GM12878 (cell line): ENCODE data around the gene SKIC8. TPM values are rescaled to one million over a fixed set of nuclear protein-coding genes. Genes with fewer than 3 reads are reported as not detected.

ENCODE experiments used
- ATAC-seq: fragments of 200-7000 bp; cut with Tn5 transposase; 3 replicates; pipeline ENCODE4 v1.9.1; 2020; ENCODE audit warnings: mild to moderate bottlenecking, moderate library complexity
- BruUV-seq: library from RNA; stranded (reverse); fragments of 400-500 nt; replicated peaks from 2 replicates; lab custom pipeline; 2021; lab: Mats Ljungman, UMichigan
- CTCF ChIA-PET: fragments of 300-600 bp; sonication (Branson Sonifier 250); formaldehyde crosslinking; extraction: SDS; loops from one replicate; lab custom pipeline; 2021; ENCODE audit warnings: inconsistent platforms; lab: Yijun Ruan, JAX
- POLR2A ChIA-PET: fragments of 350-600 bp; formaldehyde crosslinking; extraction: SDS; loops from one replicate; lab custom pipeline; 2021; ENCODE audit warnings: inconsistent platforms; lab: Charles Lee
- RAD21 ChIA-PET: fragments of 300-600 bp; sonication (Branson Sonifier 250); formaldehyde crosslinking; loops from one replicate; lab custom pipeline; 2023; ENCODE audit warnings: antibody characterized with exemption; ENCODE audit not compliant: unreplicated experiment; lab: Charles Lee
- SMC1A ChIA-PET: fragments of 300-600 bp; sonication (Branson Sonifier 250); formaldehyde crosslinking; loops from one replicate; lab custom pipeline; 2023; ENCODE audit not compliant: unreplicated experiment, uncharacterized antibody; lab: Charles Lee
- DNase-seq: peaks from one replicate; pipeline ENCODE4 v3.0.0-alpha.2; 2011; ENCODE audit warnings: low read depth, low spot score
- FAIRE-seq: peaks from 3 replicates; lab custom pipeline; 2011; peaks lifted over from hg19 to GRCh38; lab: Jason Lieb, UNC
- H2AFZ ChIP-seq: 2 replicates; pipeline ENCODE4 v1.6.0; 2011; ENCODE audit warnings: low read depth, low read length, control low read depth; ENCODE audit not compliant: control insufficient read depth
- H3K27ac ChIP-seq: 2 replicates; pipeline ENCODE4 v1.5.1; 2011; ENCODE audit warnings: control low read depth; ENCODE audit not compliant: control insufficient read depth, insufficient read depth
- H3K27me3 ChIP-seq, 2 experiments: replicated peaks in 1 of 2; 2 replicates each; pipeline versions ENCODE4 v1.6.0 to v1.6.1; 2011; ENCODE audit warnings: low read length in 1 of 2; ENCODE audit not compliant: control insufficient read depth in 2 of 2, insufficient read depth in 2 of 2
- H3K36me3 ChIP-seq, 2 experiments: 2 replicates each; pipeline ENCODE4 v1.5.1; 2011; ENCODE audit warnings: low read length in 1 of 2; ENCODE audit not compliant: control insufficient read depth in 2 of 2, insufficient read depth in 2 of 2
- H3K4me1 ChIP-seq: 2 replicates; pipeline ENCODE4 v1.6.1; 2011; ENCODE audit warnings: mild to moderate bottlenecking, low read length, moderate library complexity, mixed read lengths; ENCODE audit not compliant: control insufficient read depth, insufficient read depth
- H3K4me2 ChIP-seq: 2 replicates; pipeline ENCODE4 v1.6.0; 2011; ENCODE audit warnings: control low read depth; ENCODE audit not compliant: control insufficient read depth, insufficient read depth
- H3K4me3 ChIP-seq: fragments of 200-600 bp; sonication (generic); 2 replicates; pipeline ENCODE4 v1.5.1; 2016
- H3K79me2 ChIP-seq: 2 replicates; pipeline ENCODE4 v1.6.0; 2011; ENCODE audit warnings: low read length; ENCODE audit not compliant: control insufficient read depth, insufficient read depth
- H3K9ac ChIP-seq: 2 replicates; pipeline ENCODE4 v1.8.0; 2011; ENCODE audit warnings: low read length, control low read depth, mixed read lengths; ENCODE audit not compliant: control insufficient read depth, insufficient read depth
- H3K9me3 ChIP-seq: replicated peaks from 3 replicates; pipeline ENCODE4 v1.5.1; 2011; ENCODE audit warnings: mild to moderate bottlenecking, low read length; ENCODE audit not compliant: control insufficient read depth, insufficient read depth
- H4K20me1 ChIP-seq: 2 replicates; pipeline ENCODE4 v1.6.0; 2011; ENCODE audit not compliant: control insufficient read depth, insufficient read depth
- CREB1 ChIP-seq: IDR thresholded peaks from 2 replicates; pipeline ENCODE4 v1.6.1; 2012; ENCODE audit warnings: low read depth, mild to moderate bottlenecking, inconsistent platforms
- DPF2 ChIP-seq: fragments of 450-650 bp; IDR thresholded peaks from 2 replicates; pipeline ENCODE4 v1.6.1; 2017; ENCODE audit warnings: mild to moderate bottlenecking
- EGR1 ChIP-seq, 2 experiments: IDR thresholded peaks; 1 replicate in 1 of 2; 2 replicates in 1 of 2; pipeline ENCODE4 v1.6.1; 2011 to 2012; ENCODE audit warnings: low read depth in 2 of 2, low read length in 2 of 2, borderline replicate concordance in 1 of 2, mild to moderate bottlenecking in 1 of 2, moderate library complexity in 1 of 2
- ETV6 ChIP-seq, 2 experiments: fragments of 450-650 bp in 1 of 2; IDR thresholded peaks in 1 of 2; conservative IDR thresholded peaks in 1 of 2; 2 replicates each; pipeline ENCODE4 v1.6.1; 2014; ENCODE audit warnings: antibody characterized with exemption in 1 of 2, borderline replicate concordance in 1 of 2, low read depth in 1 of 2, mild to moderate bottlenecking in 1 of 2, moderate library complexity in 1 of 2
- KLF5 ChIP-seq: fragments of 450-650 bp; IDR thresholded peaks from 2 replicates; pipeline ENCODE4 v1.6.1; 2014; ENCODE audit warnings: mild to moderate bottlenecking; ENCODE audit not compliant: partially characterized antibody
- MEF2B ChIP-seq: fragments of 450-650 bp; IDR thresholded peaks from 2 replicates; pipeline ENCODE4 v1.6.1; 2018; ENCODE audit warnings: mild to moderate bottlenecking, moderate library complexity; ENCODE audit not compliant: partially characterized antibody, poor library complexity, severe bottlenecking
- NRF1 ChIP-seq: conservative IDR thresholded peaks from 2 replicates; pipeline ENCODE4 v1.6.1; 2011; ENCODE audit warnings: mild to moderate bottlenecking, low read depth, low read length, improper control_type of control experiment
- PAX8 ChIP-seq: fragments of 450-650 bp; IDR thresholded peaks from 2 replicates; pipeline ENCODE4 v1.6.1; 2017; ENCODE audit warnings: mild to moderate bottlenecking, moderate library complexity
- POLR2AphosphoS5 ChIP-seq: IDR thresholded peaks from 2 replicates; pipeline ENCODE4 v1.6.1; 2011; ENCODE audit warnings: mild to moderate bottlenecking, low read length, inconsistent platforms
- RAD51 ChIP-seq: fragments of 450-650 bp; IDR thresholded peaks from 2 replicates; pipeline ENCODE4 v1.6.1; 2016; ENCODE audit warnings: moderate library complexity, mild to moderate bottlenecking, inconsistent platforms
- RUNX3 ChIP-seq: IDR thresholded peaks from 2 replicates; pipeline ENCODE4 v1.6.1; 2012; ENCODE audit warnings: low read length, inconsistent platforms
- SIN3A ChIP-seq: IDR thresholded peaks from 2 replicates; pipeline ENCODE4 v1.6.1; 2012; ENCODE audit warnings: low read depth, low read length, improper control_type of control experiment
- SP1 ChIP-seq: IDR thresholded peaks from one replicate; pipeline ENCODE4 v1.6.1; 2011; ENCODE audit warnings: low read depth, low read length
- SPI1 ChIP-seq: IDR thresholded peaks from 2 replicates; pipeline ENCODE4 v1.6.1; 2011; ENCODE audit warnings: low read depth, mild to moderate bottlenecking, low read length, moderate library complexity, borderline replicate concordance; ENCODE audit not compliant: insufficient read depth
- WGBS: methylation state at CpG from one replicate; pipeline ENCODE4 v1.1.6; 2016; ENCODE audit warnings: low lambda C conversion rate; ENCODE audit not compliant: insufficient replicate concordance, insufficient coverage; ENCODE audit errors: missing lambda C conversion rate; 5-methylcytosine and 5-hydroxymethylcytosine counted together
- in situ Hi-C: fragments of 300-500 bp; cut with MboI; formaldehyde crosslinking; loops from 9 replicates; pipeline ENCODE4 v1.14.3; 2018; ENCODE audit warnings: mixed read lengths
- intact Hi-C: fragments of 100-400 bp; cut with micrococcal nuclease; formaldehyde crosslinking; loops from one replicate; pipeline ENCODE4 v1.14.2; 2022; ENCODE audit not compliant: unreplicated experiment
- polyA plus RNA-seq, 11 experiments: library from polyadenylated mRNA; depleted of rRNA in 4 of 11; unstranded in 6 of 11; stranded (reverse) in 5 of 11; fragments of >200 nt; fragmentation: Nextera tagmentation in 4 of 11; fragmentation: Illumina TruSeq in 1 of 11; extraction: Ambion mirVana in 4 of 11; extraction: Trizol in 1 of 11; gene quantifications; 1 replicate in 1 of 11; 2 replicates in 10 of 11; pipeline versions ENCODE4 v1.2.1 to v1.2.3, GENCODE V29; 2011 to 2016; ENCODE audit warnings: inconsistent platforms in 2 of 11, missing spikeins in 2 of 11, low read depth in 1 of 11
- total RNA-seq, 4 experiments: library from RNA; depleted of rRNA in 3 of 4; stranded (reverse); fragments of >200 nt in 3 of 4; fragmentation: Illumina TruSeq in 1 of 4; extraction: Trizol in 1 of 4; gene quantifications; 2 replicates each; pipeline versions ENCODE4 v1.2.1 to v1.2.3, GENCODE V29; 2013 to 2021

Gene SKIC8
- total and polyA plus RNA-seq, 10 of the 15 experiments (the other 5 are each of a cell fraction or from before 2014, with no cell fraction given) = 57.0 to 288 (median 128) TPM

GRCh38 chr15:78323693-78324092 is 24.3 kb upstream of the SKIC8 start (continued):
- TF ChIP-seq MEF2B (no peak), POLR2AphosphoS5 (no peak), KLF5 (no peak), NRF1 (no peak), SIN3A (no peak), ETV6 (conservative IDR thresholded peaks at IDR 0.05 in 1 of 2, IDR thresholded peaks at IDR 0.05 in 1 of 2; ENCODE audit: borderline replicate concordance in 1 of 2, low read depth in 1 of 2) (no peak), DPF2 (no peak)

GRCh38 chr15:78322724-78323521 is 23.5 kb upstream of the SKIC8 start:
- BruUV-seq = no TSS peak
- in situ Hi-C loops (no loop called here), intact Hi-C loops (no loop called here)
- Histone ChIP-seq H3K27ac (no peak overlapping the region), H3K79me2 (no peaks in the 10 kb centered on the region), H2AFZ (no peak overlapping the region), H3K4me3 (no peak overlapping the region), H3K9ac (no peak overlapping the region), H4K20me1 (no peaks in the 10 kb centered on the region), H3K4me2 (no peak overlapping the region), H3K9me3 (no peaks in the 10 kb centered on the region), H3K4me1 (no peaks in the 10 kb centered on the region), H3K27me3 (0 out of 4 replicates have a peak, but pooled peaks cover 0 to 1% of the 10 kb centered on the region in 2 experiments), H3K36me3 (no peaks in the 10 kb centered on the region)
- 50% methylated on average over 19 of the region's 19 CpGs for WGBS
- ChIA-PET SMC1A (interaction anchor here (1.3 kb wide), 1 partner anchor 100 kb away, joined by 3 read pairs; no protein-coding TSS in a partner anchor), POLR2A (interaction anchor here (0.5 kb wide), 1 partner anchor 235 kb away, joined by 3 read pairs; no protein-coding TSS in a partner anchor), CTCF (interaction anchor here (0.5 kb wide), 1 partner anchor 263 kb away, joined by 3 read pairs; no protein-coding TSS in a partner anchor), RAD21 (no interaction called here)
- FAIRE-seq (no peak), ATAC-seq (no peak), DNase-seq (no peak)
- TF ChIP-seq PAX8 (no peak), CREB1 (no peak), SPI1 (no peak), RAD51 (no peak), NRF1 (no peak), RUNX3 (no peak), SP1 (no peak), EGR1 (IDR thresholded peaks at IDR 0.05; ENCODE audit: borderline replicate concordance in 1 of 2, low read depth in 2 of 2, low read length in 2 of 2) (no peak)
